Forelimb muscle (tissue), 1 donor: Measurements from ENCODE around the gene DCP1B. TPM values are rescaled to one million over a fixed set of nuclear protein-coding genes. Genes with fewer than 3 reads are reported as not detected.

Experiments
- DNase-seq: peaks from one replicate; pipeline ENCODE4 v3.0.0-alpha.2; 2013; ENCODE audit warnings: low read depth
- polyA plus RNA-seq: library from polyadenylated mRNA; unstranded; fragments of 120-200 nt; gene quantifications from one replicate; pipeline ENCODE4 v1.2.1, GENCODE V29; 2013; ENCODE audit not compliant: insufficient read length

The DCP1B gene
- polyA plus RNA-seq, 1 donor: 13.8 TPM

DNA sequence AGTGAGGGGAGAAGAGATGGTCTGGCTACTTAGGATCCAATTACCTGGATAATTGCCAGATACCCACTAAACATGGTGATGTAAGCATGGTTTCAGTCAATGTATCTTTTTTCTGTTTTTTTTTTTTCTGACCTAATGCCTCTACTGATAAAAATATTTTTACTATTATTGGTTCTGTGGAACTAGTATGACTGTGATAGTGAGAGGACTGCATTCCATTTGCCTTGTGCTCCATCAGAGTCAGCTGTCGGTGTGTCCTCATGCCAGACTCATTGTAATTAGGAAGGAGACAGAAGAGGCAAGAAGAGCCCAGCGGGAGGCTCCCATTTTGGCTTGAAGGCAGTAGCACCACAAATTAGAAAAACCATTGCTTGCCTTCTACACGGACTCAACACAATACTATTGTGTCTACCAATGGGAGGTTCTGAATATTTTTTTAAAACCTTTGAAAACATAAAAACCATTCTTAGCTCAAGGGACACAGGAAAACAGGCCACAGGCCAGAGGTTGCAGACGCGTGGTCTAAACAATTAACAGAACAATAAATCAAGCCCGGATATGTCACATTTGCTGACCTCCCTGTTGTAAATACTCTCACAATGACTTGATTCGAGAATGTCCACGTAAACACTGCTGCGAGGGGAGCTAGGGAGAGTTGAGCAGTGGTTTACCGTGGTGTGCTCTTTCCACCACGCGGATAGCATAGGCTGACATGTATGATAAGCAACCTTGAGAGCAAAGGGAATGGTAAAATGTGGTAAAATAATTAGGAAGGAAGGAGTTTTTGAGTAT is 13.5 kb upstream of the DCP1B start:
- no peak for DNase-seq

DNA sequence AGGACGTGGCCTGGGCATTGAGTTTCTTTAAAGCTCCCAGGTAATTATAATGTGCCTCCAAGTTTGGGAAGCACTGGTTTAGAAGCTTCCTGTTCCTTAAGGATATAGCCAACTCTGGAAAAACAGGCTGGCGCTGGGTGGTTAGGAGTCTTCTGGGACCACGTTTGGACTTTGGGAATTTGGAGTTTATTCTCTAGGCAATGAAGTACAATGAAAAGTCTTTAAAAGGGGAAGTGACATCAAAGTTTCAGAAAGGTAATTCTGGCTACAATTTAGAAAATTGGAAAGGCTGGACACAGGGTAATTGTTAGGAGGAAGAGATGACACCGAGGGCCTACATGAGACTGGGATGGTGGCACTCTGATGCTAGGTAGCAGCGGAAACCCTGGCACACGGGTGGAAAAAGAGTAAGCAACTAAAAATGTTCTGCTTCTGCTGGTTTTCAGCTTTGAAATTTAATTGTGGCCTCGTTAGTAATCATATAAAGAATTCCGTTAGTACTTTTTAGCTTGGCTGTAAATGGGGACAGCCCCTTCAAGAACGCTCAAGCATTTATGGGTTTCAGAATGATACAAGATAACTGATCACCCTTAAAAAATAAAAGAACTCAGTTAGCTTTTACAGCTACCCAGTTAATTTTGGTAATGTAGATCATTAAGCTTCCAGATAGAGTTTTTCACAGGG is 12.7 kb upstream of the DCP1B start:
- no peak for DNase-seq

DNA sequence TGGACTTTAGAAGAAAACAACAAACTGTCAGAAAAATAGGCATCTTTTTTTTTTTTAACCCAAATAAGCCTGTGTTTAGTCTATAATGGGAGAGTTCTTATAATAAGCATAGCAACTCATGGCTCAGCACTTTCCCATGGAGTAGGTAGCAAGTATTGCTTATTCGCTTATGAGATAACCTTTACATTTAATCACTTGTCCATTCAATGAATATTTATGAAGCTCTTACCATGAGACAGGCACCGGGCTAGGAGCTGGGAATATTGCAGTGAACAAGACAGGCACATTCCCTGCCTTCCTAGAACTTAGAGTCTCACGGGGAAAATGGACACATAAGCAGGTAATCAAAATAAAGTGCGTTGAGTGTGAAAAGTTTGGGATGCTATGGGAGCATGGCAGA is 10.0 kb upstream of the DCP1B start:
- DNase-seq: no peak

DNA sequence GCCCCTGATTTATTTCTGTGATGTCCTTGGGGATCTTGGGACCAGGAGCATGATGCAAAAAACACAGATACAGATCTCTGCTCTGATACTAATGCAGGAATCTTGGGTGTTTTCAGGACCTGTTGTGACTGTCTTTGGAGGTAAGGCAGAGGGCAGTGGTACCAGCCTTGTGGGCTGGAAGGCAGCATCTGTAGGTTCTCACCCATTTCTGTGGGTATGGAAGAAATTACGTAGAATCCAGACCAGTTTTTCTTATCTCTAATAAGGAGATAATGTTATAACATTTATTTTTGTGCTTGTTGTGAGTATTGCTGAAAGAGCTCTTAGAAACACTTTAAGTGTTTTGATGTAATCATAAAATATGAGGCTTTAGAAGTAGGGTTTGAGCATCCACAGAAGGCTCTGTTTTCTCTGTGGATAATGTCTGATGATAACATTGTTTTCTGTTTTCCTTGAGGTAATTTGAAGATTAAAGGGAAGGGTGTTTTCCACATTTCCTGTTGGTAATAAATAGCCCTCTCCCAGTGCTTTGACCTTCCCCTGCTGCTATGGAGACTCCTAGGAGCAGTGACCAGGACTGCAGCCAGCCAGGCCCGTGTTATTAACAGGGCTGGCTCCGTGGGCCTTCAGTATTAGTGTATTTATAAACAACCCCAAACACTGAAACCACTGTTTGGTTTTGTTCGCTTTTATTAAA is 9.4 kb upstream of the DCP1B start:
- DNase-seq: no peak

DNA sequence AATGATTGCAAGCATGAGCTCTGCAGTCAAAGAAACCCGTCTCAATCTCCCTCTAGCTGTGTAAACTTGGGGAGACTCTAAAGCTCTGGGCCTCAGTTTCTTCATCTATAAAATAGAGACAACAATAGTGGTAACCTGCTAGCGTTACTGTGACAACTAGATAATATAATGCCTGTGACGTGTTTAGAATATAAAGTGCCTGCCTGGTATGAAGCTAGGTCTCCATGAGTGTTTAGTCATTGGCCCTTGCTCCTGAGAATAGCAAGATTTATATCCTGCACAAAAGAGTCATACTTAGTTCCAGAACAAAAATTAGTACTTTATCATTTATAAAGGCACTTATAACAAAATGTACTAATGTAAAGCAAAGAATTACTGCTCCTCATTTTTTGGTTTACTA is 8.8 kb upstream of the DCP1B start:
- DNase-seq: no peak

DNA sequence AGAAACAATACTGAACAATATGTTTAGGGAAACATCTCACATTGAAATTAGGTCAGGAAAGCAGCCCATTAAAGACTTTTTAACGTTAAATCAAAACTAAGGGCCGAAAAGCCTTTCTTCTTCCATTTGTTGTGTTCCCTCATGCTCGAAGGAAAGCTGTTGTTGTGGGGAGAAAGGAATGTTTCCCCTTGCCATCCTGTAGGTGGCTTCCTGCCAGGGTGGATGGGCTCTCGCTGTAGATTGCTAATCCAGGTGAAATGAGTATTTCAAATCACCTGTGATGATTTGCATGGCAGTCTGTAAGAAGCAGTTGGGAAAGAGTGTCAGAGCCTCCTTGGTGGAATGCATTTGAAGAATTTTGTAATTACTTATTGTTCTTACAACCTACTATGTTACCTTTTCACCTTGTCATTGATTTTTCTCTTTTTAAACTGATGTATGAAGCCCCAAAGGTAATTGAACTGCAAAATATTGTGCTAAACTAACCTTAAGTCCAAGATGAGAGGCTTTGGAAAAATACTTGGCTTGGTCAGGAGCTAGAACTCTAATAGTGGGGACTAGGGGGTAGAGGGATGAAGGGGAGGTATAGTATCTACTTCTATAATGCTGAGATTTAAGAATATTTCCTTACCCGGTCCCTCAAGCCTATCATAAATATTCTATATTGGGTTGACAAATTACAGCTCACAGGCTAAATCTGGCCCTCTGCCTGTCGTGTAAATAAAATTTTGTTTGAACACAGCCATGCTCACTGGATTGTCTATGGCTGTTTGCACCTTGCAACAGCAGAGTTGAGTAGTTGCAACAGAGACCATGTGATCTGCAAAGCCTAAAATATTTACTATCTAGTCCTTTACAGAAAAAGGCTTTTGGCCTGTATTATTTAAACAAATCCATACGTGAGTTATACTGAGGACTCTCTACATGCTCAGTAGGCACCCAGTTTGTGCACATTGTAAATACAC is 7.7 kb upstream of the DCP1B start:
- no peak for DNase-seq

DNA sequence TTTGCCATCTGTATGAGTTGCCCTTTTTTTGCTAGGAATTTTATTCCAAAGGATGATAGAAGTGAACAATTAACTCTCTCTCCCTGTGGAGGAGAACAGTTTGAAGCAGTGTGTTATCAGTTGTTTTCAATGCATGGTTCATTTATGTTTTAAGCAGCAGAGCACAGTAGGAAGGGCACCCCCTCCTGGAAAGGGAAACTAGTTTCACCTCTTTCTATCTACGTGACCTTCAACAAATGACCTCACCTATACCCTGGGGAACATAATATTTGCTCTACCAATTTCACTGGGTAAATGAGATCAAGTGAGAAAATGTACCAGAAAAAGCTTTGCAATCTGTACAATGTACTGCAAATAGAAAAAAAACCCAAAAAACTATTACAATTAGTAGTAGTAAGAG is 5.4 kb upstream of the DCP1B start:
- no peak for DNase-seq

DNA sequence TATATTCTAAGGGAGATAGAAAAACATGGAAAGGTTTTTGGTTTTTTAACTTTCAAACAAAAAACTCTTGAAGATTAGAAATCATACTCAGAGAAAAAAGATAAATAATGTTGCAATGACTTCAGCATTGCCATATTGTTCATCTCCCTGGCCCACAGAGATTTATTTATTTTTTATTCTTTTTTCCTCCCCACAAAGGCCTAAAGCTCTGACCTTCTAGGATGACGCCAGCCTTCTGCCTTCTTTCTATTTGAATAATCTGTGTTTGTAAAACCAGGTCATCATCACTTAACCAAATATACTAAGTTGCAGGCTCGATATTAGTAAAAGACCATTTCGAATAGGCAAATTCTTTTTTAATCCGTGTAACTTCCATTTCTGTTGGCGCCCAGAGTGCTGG is 4.4 kb upstream of the DCP1B start:
- no peak for DNase-seq

DNA sequence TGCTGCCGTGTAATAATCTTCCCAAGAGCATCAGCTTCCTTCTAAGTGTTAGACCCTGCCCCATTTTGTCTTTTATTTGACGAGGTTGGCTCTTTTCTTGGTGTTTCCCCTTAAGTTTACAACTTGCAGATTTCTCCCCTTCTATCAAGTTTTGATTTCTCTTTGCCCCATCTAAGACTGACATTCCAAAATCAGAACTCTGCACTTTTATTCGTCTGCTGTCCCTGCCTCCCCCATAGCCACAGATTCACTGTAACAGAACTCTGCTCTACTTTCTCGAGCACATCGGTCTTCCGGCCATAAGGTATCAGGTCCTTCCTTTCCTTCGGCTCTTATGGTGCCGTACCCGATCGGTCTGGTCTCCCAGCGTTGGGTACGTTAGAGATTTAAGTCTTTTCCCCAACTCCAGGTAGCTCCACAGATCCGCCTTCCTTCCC is 563 bp downstream of the DCP1B start:
- no peak for DNase-seq

DNA sequence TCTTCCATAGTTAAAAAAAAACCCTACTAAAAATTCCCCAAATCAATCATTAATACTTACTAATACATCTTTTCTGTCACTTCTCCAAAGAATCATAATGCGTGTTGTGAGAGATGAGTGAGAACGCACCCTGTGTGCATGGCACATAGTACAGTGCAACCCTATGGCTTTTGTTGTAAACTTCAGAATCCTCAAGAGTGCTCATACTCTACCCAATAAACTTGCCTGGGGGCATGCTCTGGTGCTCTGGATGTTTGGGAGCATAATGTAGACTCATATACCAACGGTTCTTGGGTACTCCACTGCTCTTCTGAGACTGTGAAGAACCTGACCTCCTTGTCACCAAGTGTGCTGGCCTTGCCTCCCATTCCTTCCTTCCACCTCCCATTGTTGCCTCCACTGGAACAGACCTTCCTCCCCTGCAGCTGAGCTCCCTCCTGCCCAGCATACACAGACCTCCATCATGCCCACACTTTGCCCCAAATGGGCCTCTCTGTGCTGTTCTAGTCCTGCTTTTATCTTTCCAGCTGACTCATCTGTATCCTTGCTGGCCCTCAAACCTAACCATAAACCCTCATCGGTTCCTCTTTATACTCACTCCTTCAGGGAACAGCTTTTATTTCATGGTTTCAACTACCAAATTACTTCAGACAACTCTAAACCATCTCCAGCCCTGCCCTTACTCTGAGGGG is 8.9 kb downstream of the DCP1B start:
- DNase-seq: no peak

DNA sequence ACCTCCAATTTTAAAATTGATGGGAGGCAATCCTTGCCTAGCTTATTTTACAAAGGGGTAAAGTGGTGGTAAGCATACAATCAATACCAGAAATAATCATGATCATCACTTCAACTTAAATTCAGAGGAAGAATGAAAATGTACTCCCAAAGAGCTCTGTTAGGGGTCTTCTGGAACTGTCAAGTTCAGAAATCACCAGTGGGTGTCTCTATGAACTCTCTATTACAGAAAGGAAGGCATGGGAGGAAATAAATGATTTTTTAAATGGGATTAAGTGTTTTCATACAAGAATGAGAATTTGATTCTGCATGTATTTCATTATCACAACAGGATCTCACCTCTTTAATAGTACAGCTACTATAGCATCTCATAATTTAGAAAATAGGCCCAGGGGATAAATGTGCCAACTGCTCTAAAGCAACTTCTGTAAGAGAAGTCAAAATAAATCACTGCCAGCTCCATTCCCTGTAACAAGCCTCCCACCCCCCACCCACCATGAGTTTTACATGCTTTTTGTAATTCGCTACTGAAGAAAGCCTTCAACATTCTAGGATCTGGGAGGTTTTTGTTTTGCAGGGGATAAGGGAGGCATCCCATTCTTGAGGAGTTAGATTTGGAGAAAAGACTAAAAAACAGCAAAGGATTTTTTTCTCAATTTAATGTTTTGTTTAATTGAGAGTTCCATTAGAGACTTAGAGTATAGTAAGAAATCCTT is 9.7 kb downstream of the DCP1B start:
- DNase-seq: no peak

DNA sequence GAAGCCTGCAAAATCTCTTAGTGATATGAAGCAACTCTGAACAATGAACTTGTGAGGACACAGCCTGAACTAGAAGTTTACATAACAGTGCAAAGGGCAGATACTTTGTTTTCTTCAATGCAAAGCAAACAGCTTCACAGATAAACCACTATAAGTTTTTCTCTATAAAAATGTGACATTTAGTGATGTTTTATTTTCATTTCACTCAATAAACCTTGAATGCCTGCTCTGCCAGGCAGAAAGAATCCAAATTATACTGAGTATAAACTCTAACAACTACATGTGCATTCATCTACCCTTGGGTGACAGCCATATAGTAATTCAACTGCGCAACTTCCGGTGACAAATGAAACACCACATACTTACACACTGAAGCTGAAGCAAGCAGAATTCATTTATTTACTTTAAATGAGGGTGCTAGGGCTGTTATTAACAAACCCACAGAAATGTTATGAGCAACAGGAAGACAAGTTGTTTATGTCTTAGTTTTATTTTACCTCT is 10.3 kb downstream of the DCP1B start:
- no peak for DNase-seq

DNA sequence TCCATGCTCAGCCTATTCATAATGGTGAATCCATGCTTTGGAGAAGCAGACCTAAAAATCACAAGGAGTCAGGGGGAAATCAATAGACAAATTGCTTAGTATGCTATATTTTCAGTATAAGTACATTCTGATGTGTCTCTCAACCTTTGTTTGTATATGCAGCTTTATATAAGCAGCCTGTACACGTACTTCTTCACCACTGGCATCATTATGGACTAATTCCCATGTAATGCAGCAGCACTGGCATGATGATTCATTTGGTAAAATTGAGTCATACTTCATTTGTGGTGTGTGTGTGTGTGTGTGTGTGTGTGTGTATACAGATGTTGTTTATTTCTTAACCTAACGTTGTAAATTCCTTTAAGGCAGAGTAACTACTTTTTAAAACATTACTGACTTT is 10.9 kb downstream of the DCP1B start:
- no peak for DNase-seq

DNA sequence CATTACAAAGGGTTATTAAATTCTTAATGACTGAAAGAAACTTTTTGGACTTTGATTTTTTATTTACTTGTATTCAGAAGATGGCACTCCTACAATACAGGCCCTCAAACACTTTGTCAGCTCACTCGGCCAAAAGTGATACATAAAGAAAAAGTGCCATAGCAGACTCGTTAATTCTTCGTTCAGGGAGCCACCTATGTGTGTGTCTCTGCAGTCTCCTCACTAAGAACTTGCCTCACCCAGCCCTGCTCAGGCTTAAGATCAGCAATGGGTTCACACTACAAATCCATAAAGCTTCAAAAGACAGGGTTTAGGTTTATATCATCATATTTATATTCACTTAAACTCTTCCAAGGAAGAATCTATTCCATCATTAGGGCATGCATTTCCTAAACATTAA is 11.5 kb downstream of the DCP1B start:
- DNase-seq: no peak

DNA sequence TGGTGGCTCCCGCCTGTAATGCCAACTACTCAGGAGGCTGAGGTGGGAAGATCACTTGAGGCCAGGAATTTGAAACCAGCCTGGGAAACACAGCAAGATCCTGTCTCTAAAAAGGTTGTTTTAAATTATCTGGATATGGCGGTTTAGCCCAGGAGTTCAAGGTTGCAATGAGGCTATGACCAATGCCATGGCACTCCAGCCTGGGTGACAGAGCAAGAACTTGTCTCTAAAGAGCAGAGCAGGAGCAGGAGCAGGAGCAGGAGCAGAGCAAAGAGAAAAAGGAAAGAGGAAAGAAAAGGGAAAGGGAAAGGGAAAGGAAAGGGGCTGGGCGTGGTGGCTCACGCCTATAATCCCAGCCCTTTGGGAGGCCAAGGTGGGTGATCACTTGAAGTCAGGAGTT is 15.1 kb downstream of the DCP1B start:
- no peak for DNase-seq

DNA sequence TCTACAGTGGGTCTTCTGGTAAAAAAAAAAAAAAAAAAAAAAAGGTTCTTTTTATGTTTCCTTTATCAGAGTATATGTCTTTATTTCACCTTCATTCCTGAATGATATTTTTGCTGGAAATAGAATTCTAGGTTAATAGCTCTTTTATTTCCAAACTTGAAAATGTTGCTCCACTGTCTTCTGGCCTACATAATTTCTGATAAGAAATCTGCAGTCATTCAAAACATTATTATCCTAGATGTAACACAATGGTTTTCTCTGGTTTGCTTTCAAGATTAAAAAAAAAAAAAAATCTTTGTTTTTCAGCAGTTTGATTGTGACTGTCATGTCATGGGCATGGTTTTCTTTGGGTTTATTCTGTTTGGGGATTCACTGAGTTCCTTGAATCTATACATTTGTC is 19.5 kb downstream of the DCP1B start:
- no peak for DNase-seq

DNA sequence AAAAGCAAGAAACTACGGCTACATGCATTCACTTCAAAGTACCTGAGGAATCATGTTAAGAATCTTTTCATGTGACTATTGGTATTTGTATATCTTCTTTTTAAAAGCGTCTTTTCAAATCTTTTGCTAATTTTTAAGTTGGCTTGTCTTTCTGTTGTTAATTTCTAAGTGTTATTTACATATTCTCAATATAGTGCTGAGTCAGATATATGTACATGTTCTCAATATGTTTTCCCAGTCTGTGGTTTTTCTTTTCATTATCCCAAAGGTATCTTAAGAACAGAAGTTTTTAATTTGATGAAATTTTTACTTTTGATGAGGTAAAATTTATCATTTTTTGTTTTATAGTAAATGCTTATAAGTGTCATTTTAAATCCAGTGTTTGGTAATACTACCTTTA is 24.0 kb downstream of the DCP1B start:
- DNase-seq: no peak

DNA sequence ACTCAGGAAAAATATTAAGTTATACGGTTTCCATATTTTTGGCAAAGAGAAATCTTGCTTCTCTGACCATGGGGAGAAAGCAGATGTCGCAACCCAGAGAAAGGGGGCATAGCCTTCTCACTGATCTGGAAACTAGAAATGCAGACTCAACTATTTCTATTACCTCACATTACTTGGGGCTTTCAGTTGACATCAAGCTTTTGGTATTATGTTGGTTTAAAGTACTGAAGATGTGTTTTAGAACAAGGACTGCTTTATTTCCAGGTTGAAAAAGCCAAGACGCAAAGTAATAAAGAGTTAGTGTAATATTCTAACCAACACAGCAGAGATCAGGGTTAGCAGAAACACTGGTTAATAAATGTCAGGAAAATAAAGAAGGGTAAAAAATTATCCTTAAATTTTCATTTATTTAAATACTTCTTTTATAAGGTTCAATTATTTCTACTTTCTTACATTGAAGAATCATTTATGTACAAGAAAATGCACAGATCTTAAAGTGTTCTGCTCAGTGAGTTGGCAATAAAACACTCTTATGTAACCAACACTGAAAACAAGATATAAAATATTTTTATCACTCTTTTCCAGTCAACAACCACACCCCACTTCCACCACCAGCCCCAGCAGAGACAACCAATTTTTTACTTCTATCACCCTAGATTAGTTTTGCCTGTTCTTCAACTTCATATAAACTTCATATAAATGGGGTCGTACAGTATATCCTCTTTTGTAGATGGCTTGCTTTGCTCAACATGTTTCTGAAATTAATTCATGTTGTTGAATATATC is 26.0 kb downstream of the DCP1B start:
- DNase-seq: no peak

DNA sequence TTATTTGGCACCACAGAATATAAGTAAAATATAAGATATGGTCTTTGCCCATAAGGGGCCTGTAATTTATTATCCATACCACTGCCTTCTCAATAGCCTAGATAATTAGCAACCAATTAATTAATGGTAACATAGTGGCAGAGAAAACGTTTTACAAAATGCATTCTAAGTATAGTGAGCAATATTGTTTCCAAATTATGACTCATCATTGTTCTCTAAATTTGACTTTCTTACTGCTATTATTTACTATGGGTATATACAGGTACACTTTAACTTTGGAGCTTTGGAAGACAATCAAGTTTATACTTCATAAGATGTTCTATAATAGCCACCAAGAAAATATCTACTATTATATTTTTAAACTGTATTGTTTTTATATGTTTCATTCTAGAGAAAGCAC is 26.7 kb downstream of the DCP1B start:
- DNase-seq: no peak
